Mesothelial cell of epicardium (in vitro differentiated cells): ENCODE results near the gene CGB2. TPM values are rescaled to one million over a fixed set of nuclear protein-coding genes. Genes with fewer than 3 reads are reported as not detected.
"Not testable (repeated sequence)": the region's sequence is repeated elsewhere in the genome, so short reads cannot be mapped to it uniquely, and the experiment has no call there.

Experiments used
- DNase-seq, 2 experiments: peaks; one replicate each; pipeline ENCODE4 v3.0.0; 2021; ENCODE audit warnings: low spot score in 2 of 2; ENCODE audit not compliant: unreplicated experiment in 2 of 2
- H3K27ac Mint-ChIP-seq: 2 replicates; pipeline ENCODE4 v1.8.0; 2021; ENCODE audit warnings: mixed read lengths
- H3K27me3 Mint-ChIP-seq: 2 replicates; pipeline ENCODE4 v1.8.0; 2021; ENCODE audit warnings: low read depth, mixed read lengths
- H3K36me3 Mint-ChIP-seq: 2 replicates; pipeline ENCODE4 v1.8.0; 2021; ENCODE audit warnings: mixed read lengths
- H3K4me1 Mint-ChIP-seq: 2 replicates; pipeline ENCODE4 v1.8.0; 2021; ENCODE audit warnings: mixed read lengths
- H3K4me3 Mint-ChIP-seq: 2 replicates; pipeline ENCODE4 v1.8.0; 2021; ENCODE audit warnings: mild to moderate bottlenecking, moderate library complexity, mixed read lengths
- H3K9me3 Mint-ChIP-seq: 2 replicates; pipeline ENCODE4 v1.8.0; 2021; ENCODE audit warnings: mixed read lengths
- total RNA-seq: library from RNA; stranded (reverse); gene quantifications from 3 replicates; pipeline ENCODE4 v1.2.1, GENCODE V29; 2021
- TF ChIP-seq, protein P1 (sequence below): fragments of 200-600 bp; sonication (generic); IDR thresholded peaks from one replicate; pipeline ENCODE4 v1.5.0; 2021; ENCODE audit warnings: antibody characterized with exemption; ENCODE audit not compliant: unreplicated experiment

The CGB2 gene
- 0.71 to 4.7 TPM (median 1.2 TPM) in 3 replicates for total RNA-seq

DNA sequence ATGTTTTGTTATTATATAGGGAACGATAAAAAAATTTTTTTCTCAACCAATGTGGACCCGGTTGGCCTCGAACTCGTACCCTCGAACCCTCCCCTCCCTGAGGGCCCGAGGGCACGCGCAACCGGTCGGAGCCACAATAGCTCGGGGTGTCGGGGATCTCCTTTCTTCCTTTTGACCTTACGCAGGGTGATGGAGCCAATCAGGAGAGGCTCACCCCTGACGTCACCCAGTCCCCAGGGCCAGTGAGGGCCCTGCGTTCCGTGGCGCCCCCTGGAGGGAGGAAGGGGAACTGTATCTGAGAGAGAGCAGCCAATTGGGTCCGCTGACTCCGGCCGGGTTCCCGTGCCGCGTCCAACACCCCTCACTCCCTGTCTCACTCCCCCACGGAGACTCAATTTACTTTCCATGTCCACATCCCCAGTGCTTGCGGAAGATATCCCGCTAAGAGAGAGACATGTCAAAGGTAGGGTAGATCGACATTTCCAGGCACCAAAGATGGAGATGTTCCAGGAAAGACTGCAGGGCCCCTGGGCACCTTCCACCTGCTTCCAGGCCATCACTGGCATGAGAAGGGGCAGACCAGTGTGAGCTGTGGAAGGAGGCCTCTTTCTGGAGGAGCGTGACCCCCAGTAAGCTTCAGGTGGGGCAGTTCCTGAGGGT is at the start of gene CGB2:
Gene CGB2 (plus strand): TSS at position 249 of the 660 bp plus-strand sequence. CDS start 206 bp downstream, at position 455.
- not testable (repeated sequence) for H3K4me1 Mint-ChIP-seq, DNase-seq, H3K9me3 Mint-ChIP-seq, H3K27ac Mint-ChIP-seq, H3K36me3 Mint-ChIP-seq, H3K4me3 Mint-ChIP-seq
- H3K27me3 Mint-ChIP-seq, result peaks cover 18% of the 10 kb centered on the region
- TF ChIP-seq, protein P1, sequence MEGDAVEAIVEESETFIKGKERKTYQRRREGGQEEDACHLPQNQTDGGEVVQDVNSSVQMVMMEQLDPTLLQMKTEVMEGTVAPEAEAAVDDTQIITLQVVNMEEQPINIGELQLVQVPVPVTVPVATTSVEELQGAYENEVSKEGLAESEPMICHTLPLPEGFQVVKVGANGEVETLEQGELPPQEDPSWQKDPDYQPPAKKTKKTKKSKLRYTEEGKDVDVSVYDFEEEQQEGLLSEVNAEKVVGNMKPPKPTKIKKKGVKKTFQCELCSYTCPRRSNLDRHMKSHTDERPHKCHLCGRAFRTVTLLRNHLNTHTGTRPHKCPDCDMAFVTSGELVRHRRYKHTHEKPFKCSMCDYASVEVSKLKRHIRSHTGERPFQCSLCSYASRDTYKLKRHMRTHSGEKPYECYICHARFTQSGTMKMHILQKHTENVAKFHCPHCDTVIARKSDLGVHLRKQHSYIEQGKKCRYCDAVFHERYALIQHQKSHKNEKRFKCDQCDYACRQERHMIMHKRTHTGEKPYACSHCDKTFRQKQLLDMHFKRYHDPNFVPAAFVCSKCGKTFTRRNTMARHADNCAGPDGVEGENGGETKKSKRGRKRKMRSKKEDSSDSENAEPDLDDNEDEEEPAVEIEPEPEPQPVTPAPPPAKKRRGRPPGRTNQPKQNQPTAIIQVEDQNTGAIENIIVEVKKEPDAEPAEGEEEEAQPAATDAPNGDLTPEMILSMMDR, result peak; percentile 36

DNA sequence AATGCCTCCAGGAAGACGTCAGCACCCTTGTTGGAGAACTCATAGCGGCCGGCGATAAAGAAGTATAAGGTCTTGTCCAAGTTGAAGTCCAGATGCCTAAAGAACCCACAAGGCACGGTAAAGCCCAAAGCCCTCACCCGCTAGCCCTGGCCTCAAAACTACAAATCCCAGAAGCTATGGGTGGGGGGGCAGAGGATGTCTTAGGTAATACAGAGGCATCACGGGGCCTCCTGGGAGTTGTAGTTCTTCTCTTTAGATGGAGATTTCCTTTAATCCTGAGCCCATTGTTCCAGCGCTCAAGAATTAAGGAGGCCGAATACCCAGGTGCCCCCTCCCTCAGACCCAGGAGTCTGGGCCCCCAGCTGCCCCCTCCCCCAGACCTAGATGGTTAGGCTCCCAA is 49.4 kb upstream of the CGB2 start:
- peaks cover 31% of the 10 kb centered on the region for H3K36me3 Mint-ChIP-seq
- H3K9me3 Mint-ChIP-seq, result no peaks in the 10 kb centered on the region
- H3K27ac Mint-ChIP-seq, result no peak overlapping the region
- H3K4me1 Mint-ChIP-seq, result no peaks in the 10 kb centered on the region
- no peaks in the 10 kb centered on the region for H3K27me3 Mint-ChIP-seq
- TF ChIP-seq, protein P1, result no peak
- no peak for DNase-seq
- H3K4me3 Mint-ChIP-seq, result no peak overlapping the region

DNA sequence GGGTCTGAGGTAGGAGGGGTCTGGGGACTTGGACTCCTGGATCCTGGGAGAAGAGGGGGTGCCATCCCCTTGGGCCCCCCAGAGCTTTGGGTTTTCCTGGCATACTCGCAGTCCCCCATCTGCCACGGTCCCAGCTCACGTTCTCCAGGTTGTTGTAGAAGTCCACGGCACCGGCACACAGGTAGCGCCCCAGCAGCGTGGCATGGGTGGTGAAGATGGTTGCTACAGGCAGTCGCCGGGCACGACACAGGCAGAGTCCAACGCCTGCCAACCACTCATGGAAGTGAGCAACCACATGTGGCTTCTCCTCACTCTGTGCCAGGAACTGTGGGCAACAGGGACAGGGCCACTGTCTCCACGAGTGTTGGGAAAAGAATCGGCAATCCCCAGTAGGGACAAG is 46.0 kb upstream of the CGB2 start:
- H3K4me3 Mint-ChIP-seq, result no peak overlapping the region
- no peaks in the 10 kb centered on the region for H3K27me3 Mint-ChIP-seq
- H3K36me3 Mint-ChIP-seq, result peaks cover 34% of the 10 kb centered on the region
- no peaks in the 10 kb centered on the region for H3K9me3 Mint-ChIP-seq
- no peak overlapping the region for H3K27ac Mint-ChIP-seq
- peaks cover 5% of the 10 kb centered on the region for H3K4me1 Mint-ChIP-seq
- TF ChIP-seq, protein P1, result no peak
- no peak for DNase-seq

DNA sequence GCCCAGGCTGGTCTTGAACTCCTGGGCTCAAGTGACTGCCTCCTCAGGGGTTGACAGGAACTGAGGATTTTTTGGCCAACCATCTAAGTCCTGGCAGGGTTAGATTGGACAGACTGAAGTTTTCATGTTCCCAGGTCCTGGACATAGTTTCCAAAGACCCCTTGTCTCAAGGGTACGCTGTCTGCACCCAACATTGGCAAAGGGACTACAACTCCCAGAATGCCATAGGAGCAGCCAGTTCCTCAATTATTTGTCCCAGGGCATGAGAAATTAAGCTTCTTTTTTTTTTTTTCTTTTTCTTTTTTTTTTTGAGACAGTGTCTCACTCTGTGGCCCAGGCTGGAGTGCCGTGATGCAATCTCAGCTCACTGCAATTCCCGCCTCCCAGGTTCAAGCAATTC is 45.5 kb upstream of the CGB2 start:
- peaks cover 9% of the 10 kb centered on the region for H3K4me1 Mint-ChIP-seq

DNA sequence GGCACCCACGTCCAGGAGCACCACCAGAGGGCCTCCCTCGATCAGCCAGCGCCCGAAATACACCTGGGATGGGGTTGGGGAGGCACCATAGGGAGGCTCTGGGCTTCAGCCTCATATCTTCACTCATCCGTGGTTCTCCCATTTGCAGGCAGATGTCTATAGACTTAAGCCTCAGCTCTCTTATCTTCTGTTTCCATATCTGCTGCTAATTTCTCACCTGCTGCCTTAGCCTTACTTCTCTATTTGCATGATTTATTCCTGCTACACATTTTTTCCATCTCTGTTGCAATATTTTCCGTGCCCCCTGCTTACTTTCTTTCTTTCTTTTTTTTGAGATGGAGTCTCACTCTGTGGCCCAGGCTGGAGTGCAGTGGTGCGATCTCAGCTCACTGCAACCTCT is 44.4 kb upstream of the CGB2 start:
- Mint-ChIP-seq H3K4me1 (peaks cover 14% of the 10 kb centered on the region), H3K4me3 (no peak overlapping the region), H3K36me3 (peaks cover 31% of the 10 kb centered on the region), H3K27ac (no peak overlapping the region), H3K27me3 (no peaks in the 10 kb centered on the region), H3K9me3 (no peaks in the 10 kb centered on the region)
- TF ChIP-seq, protein P1, result no peak
- no peak for DNase-seq

More for the DNA sequence above, 45.5 kb upstream of the CGB2 start:
- TF ChIP-seq, protein P1, result no peak
- no peak overlapping the region for H3K4me3 Mint-ChIP-seq
- no peaks in the 10 kb centered on the region for H3K27me3 Mint-ChIP-seq
- no peak for DNase-seq
- H3K9me3 Mint-ChIP-seq, result no peaks in the 10 kb centered on the region
- peaks cover 34% of the 10 kb centered on the region for H3K36me3 Mint-ChIP-seq
- H3K27ac Mint-ChIP-seq, result no peak overlapping the region
